ENCODE results near the gene SMPD1. TPM values are rescaled to one million over a fixed set of nuclear protein-coding genes. Genes with fewer than 3 reads are reported as not detected.

Gene SMPD1
- total and polyA plus RNA-seq, 9 of the 15 experiments (the other 6 are each of a cell fraction or from before 2014, with no cell fraction given), result 0.90 to 9.9 (median 5.2) TPM

- TF ChIP-seq, protein P1, sequence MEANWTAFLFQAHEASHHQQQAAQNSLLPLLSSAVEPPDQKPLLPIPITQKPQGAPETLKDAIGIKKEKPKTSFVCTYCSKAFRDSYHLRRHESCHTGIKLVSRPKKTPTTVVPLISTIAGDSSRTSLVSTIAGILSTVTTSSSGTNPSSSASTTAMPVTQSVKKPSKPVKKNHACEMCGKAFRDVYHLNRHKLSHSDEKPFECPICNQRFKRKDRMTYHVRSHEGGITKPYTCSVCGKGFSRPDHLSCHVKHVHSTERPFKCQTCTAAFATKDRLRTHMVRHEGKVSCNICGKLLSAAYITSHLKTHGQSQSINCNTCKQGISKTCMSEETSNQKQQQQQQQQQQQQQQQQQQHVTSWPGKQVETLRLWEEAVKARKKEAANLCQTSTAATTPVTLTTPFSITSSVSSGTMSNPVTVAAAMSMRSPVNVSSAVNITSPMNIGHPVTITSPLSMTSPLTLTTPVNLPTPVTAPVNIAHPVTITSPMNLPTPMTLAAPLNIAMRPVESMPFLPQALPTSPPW (CRISPR knock-in tag; IDR thresholded peaks at IDR 0.05), result no peak
- no peak for TF ChIP-seq SRSF7 (optimal IDR thresholded peaks at IDR 0.05; ENCODE audit: low read depth, low read length)
- no peak for TF ChIP-seq ARID3B (CRISPR knock-in tag; IDR thresholded peaks at IDR 0.05; ENCODE audit: borderline replicate concordance)
- TF ChIP-seq ZFP30 (CRISPR knock-in tag; IDR thresholded peaks at IDR 0.05; ENCODE audit: borderline replicate concordance), result no peak
- TF ChIP-seq, protein P2, sequence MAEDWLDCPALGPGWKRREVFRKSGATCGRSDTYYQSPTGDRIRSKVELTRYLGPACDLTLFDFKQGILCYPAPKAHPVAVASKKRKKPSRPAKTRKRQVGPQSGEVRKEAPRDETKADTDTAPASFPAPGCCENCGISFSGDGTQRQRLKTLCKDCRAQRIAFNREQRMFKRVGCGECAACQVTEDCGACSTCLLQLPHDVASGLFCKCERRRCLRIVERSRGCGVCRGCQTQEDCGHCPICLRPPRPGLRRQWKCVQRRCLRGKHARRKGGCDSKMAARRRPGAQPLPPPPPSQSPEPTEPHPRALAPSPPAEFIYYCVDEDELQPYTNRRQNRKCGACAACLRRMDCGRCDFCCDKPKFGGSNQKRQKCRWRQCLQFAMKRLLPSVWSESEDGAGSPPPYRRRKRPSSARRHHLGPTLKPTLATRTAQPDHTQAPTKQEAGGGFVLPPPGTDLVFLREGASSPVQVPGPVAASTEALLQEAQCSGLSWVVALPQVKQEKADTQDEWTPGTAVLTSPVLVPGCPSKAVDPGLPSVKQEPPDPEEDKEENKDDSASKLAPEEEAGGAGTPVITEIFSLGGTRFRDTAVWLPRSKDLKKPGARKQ (CRISPR knock-in tag; IDR thresholded peaks at IDR 0.05), result no peak
- no peak for TF ChIP-seq FIP1L1 (IDR thresholded peaks at IDR 0.05; ENCODE audit: low read depth, low read length, poor library complexity, severe bottlenecking)
These were observed 40.2 kb upstream of the SMPD1 start (continued) for GRCh38 chr11:6350043-6350442.

All from K562 (cell line).